Spleen (tissue), 11 donors: Measurements from ENCODE around the gene CENPVL1. TPM values are rescaled to one million over a fixed set of nuclear protein-coding genes. Genes with fewer than 3 reads are reported as not detected.
"Not testable (repeated sequence)": the region's sequence is repeated elsewhere in the genome, so short reads cannot be mapped to it uniquely, and the experiment has no call there.

Source experiments
- DNase-seq: peaks from one replicate; pipeline ENCODE4 v3.0.0-alpha.2; 2020
- H3K27ac ChIP-seq, 8 donors: fragments of 200-600 bp; sonication (generic) in 7 of 8; 1 replicate in 4 of 8; 2 replicates in 4 of 8; pipeline versions ENCODE4 v1.5.0 to v1.8.0; 2016 to 2021; ENCODE audit warnings: inconsistent platforms in 4 of 8, mild to moderate bottlenecking in 4 of 8, moderate library complexity in 1 of 8
- H3K27me3 ChIP-seq, 7 donors: fragments of 200-600 bp; sonication (generic) in 6 of 7; replicated peaks in 1 of 7; 1 replicate in 4 of 7; 2 replicates in 3 of 7; pipeline versions ENCODE4 v1.5.0 to v1.8.0; 2016 to 2021; ENCODE audit warnings: inconsistent platforms in 3 of 7, mild to moderate bottlenecking in 1 of 7
- H3K36me3 ChIP-seq, 6 donors: fragments of 200-600 bp; sonication (generic) in 5 of 6; 1 replicate in 4 of 6; 2 replicates in 2 of 6; pipeline versions ENCODE4 v1.5.0 to v1.8.0; 2016 to 2021; ENCODE audit warnings: inconsistent platforms in 2 of 6
- H3K4me1 ChIP-seq, 6 donors: fragments of 200-600 bp; sonication (generic) in 5 of 6; 1 replicate in 3 of 6; 2 replicates in 3 of 6; pipeline versions ENCODE4 v1.5.0 to v1.8.0; 2016 to 2021; ENCODE audit warnings: inconsistent platforms in 3 of 6
- H3K4me3 ChIP-seq, 8 donors: fragments of 200-600 bp; sonication (generic) in 7 of 8; 1 replicate in 4 of 8; 2 replicates in 4 of 8; pipeline versions ENCODE4 v1.5.0 to v1.8.0; 2016 to 2021; ENCODE audit warnings: inconsistent platforms in 4 of 8, mild to moderate bottlenecking in 4 of 8, moderate library complexity in 2 of 8
- H3K9me3 ChIP-seq, 8 donors: fragments of 200-600 bp; sonication (generic) in 7 of 8; 1 replicate in 4 of 8; 2 replicates in 4 of 8; pipeline versions ENCODE4 v1.5.0 to v1.8.0; 2016 to 2021; ENCODE audit warnings: inconsistent platforms in 4 of 8
- POLR2A ChIP-seq, 3 donors: fragments of 450-650 bp; IDR thresholded peaks; one replicate each; pipeline ENCODE4 v1.5.1; 2017; ENCODE audit warnings: antibody characterized with exemption in 3 of 3, mild to moderate bottlenecking in 1 of 3
- POLR2AphosphoS5 ChIP-seq, 3 donors: sonication (generic); formaldehyde crosslinking; IDR thresholded peaks; one replicate each; pipeline ENCODE4 v1.5.1; 2017; ENCODE audit warnings: antibody characterized with exemption in 3 of 3
- WGBS, 5 donors: extraction: QIAGEN DNeasy Blood & Tissue Kit in 3 of 5; methylation state at CpG; one replicate each; pipeline versions ENCODE4 v1.1.5 to v1.1.7; 2013 to 2018; 5-methylcytosine and 5-hydroxymethylcytosine counted together
- intact Hi-C: fragments of 100-400 bp; cut with DNase I; formaldehyde crosslinking; loops from one replicate; pipeline ENCODE4 v1.15.0; 2023; ENCODE audit warnings: low total_unique reads
- polyA plus RNA-seq, 3 donors: library from polyadenylated mRNA; stranded (reverse); fragments of 200-250 nt; gene quantifications; one replicate each; pipeline ENCODE4 v1.2.1, GENCODE V29; 2013
- total RNA-seq, 7 donors: library from RNA; depleted of rRNA in 3 of 7; stranded (reverse); fragments of >200 nt in 3 of 7; fragmentation: NEBNext Ultra II Directional in 4 of 7; extraction: Animal tissue kit (Norgen Biotek cat#: 25700) in 4 of 7; gene quantifications; one replicate each; pipeline versions ENCODE4 v1.1.0 to v1.2.1, GENCODE V29; 2016 to 2021
- TF ChIP-seq, protein P1 (sequence below), 11 experiments: fragments of 200-600 bp in 7 of 11; fragments of 450-650 bp in 4 of 11; sonication (generic) in 4 of 11; IDR thresholded peaks in 8 of 11; conservative IDR thresholded peaks in 3 of 11; 1 replicate in 7 of 11; 2 replicates in 4 of 11; pipeline versions ENCODE4 v1.4.0 to v1.8.0; 2016 to 2021; ENCODE audit warnings: antibody characterized with exemption in 11 of 11, inconsistent platforms in 4 of 11, mild to moderate bottlenecking in 1 of 11
- donor health status: healthy with polysubstance abuse.
- donor health status: DM: no; HTN: no; CAD: no; lungs with moderate emphysema.
- donor health status: DM: no; HTN: no; CAD: no.
- donor health status: Bipolar disorder and iron deficiency.
- donor health status: healthy.
- donor health status: DM: no; HTN: no; CAD: no.
- donor health status: DM: yes; HTN: yes; CAD: no.

The CENPVL1 gene
- total and polyA plus RNA-seq, 10 donors = not detected

DNA sequence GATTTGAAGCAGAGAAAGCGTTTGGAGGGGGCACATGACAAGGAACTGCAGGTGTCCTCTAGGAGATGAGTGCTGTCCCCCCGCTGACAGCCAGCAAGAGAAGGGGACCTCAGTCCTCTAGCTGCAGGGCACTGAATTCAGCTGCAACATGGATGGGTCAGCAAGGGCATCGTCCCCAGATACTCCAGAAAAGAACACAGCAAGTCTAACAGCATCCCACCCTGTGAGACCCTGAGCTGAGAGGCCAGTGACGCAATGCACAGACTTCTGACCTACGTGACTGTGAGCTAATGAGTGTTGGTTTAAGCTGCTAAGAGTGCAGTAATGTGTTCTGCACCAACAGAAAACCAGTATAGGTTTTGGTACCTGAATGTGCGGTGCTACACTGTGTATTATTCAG lies 16.1 kb upstream of the CENPVL1 start:
- WGBS, 5 donors = 66 to 88% (median 77%) methylated on average over 5 to 6 of the region's 6 CpGs
- Histone ChIP-seq H3K27ac (no peak overlapping the region), H3K4me3 (no peak overlapping the region), H3K4me1 (no peaks in the 10 kb centered on the region), H3K27me3 (peaks cover 0 to 24% (median 0%) of the 10 kb centered on the region in 7 donors), H3K9me3 (no peaks in the 10 kb centered on the region), H3K36me3 (no peaks in the 10 kb centered on the region)
- intact Hi-C loops = no loop called here
- peak; percentile 11 for DNase-seq
- TF ChIP-seq, protein P1, sequence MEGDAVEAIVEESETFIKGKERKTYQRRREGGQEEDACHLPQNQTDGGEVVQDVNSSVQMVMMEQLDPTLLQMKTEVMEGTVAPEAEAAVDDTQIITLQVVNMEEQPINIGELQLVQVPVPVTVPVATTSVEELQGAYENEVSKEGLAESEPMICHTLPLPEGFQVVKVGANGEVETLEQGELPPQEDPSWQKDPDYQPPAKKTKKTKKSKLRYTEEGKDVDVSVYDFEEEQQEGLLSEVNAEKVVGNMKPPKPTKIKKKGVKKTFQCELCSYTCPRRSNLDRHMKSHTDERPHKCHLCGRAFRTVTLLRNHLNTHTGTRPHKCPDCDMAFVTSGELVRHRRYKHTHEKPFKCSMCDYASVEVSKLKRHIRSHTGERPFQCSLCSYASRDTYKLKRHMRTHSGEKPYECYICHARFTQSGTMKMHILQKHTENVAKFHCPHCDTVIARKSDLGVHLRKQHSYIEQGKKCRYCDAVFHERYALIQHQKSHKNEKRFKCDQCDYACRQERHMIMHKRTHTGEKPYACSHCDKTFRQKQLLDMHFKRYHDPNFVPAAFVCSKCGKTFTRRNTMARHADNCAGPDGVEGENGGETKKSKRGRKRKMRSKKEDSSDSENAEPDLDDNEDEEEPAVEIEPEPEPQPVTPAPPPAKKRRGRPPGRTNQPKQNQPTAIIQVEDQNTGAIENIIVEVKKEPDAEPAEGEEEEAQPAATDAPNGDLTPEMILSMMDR (IDR thresholded peaks at IDR 0.05 in 8 of 11, conservative IDR thresholded peaks at IDR 0.05 in 3 of 11) = no peak
- no peak for TF ChIP-seq POLR2A (IDR thresholded peaks at IDR 0.05)
- TF ChIP-seq POLR2AphosphoS5 (IDR thresholded peaks at IDR 0.05) = no peak

DNA sequence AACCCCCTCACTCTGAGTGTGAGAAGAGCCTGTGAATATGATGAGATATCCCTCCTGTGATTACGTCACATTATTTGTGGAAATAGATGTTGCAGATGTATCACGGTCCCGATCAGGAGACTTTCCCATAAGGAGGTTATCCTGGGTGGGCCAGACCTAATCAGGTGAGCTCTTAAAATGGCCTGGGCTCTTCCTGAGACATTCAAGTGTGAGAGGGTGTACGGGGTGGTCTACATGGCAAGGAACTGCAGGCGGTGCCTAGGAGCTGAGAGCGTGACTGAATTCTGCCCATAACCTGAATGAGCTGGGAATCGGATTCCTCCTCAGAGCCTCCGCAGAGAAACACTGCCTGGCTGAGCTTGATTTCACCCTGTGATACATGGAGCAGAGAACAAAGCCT lies 12.9 kb upstream of the CENPVL1 start:
- WGBS, 5 donors = 84 to 92% (median 90%) methylated on average over 4 to 8 of the region's 8 CpGs
- Histone ChIP-seq H3K4me1 (no peaks in the 10 kb centered on the region), H3K4me3 (no peak overlapping the region), H3K36me3 (no peaks in the 10 kb centered on the region), H3K27ac (no peak overlapping the region), H3K27me3 (peaks cover 0 to 31% (median 0%) of the 10 kb centered on the region in 7 donors), H3K9me3 (no peaks in the 10 kb centered on the region)
- intact Hi-C loops = no loop called here
- no peak for TF ChIP-seq POLR2AphosphoS5 (IDR thresholded peaks at IDR 0.05)
- TF ChIP-seq, protein P1 (IDR thresholded peaks at IDR 0.05 in 8 of 11, conservative IDR thresholded peaks at IDR 0.05 in 3 of 11) = no peak
- no peak for TF ChIP-seq POLR2A (IDR thresholded peaks at IDR 0.05)
- peak; percentile 15 for DNase-seq

DNA sequence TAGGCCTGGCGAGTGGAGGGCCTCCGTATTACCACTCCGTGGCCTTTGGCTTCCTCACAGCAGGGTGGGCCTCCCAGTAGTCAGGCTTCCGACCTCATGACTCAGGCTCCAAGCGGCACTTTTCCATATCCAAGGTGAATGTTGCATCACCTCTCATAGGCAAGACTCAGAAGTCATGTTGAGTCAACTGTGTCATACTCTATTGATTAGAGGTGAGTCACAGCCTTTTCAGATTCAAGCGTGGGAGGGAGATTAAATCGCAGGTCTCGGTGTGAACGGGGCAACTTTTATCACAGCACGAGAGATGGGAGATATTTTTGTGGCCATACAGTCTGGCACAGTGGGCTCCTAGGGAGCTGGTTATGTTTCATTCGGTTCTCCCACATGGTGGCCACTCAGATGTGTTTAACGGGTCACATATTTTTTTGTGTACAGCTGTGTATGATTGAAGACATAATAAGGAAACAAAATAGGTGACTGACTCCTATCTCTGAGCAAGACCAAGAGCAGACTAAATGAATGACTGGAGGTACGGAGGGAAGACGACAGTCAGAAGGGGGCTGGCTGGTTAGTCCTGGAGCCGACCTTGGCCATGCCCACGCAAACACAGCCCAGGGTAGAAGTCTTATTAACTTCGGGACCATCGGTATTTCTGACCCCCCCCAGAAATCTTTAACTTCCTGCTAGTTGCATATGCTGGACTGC lies 2.8 kb downstream of the CENPVL1 start:
- H3K9me3 ChIP-seq, intact Hi-C loops, H3K27ac ChIP-seq, DNase-seq, H3K4me1 ChIP-seq, H3K4me3 ChIP-seq, H3K36me3 ChIP-seq, H3K27me3 ChIP-seq: not testable (repeated sequence)
- no CpG with 5 or more reads among the region's 18 CpGs for WGBS, 5 donors

DNA sequence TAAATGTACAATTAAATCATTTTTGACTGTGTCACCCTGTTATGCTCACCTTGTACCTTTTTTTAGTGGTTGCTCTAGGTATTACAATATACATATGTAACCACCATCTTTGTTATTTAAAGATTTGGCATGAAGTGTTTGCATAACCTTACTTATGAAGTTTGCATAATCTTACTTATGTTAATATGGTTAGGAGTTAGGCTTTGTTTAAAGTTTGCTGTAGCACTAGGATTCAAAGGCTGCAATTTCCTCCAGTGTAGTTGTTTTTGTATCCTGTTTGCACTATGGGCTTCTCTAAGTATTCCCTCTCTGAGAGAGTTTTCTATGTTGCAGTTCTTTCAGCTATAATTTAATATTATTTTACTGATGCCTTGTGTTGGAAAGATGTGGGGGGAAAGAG lies 17.9 kb downstream of the CENPVL1 start:
- H3K36me3 ChIP-seq = no peaks in the 10 kb centered on the region

More for the DNA sequence above, 17.9 kb downstream of the CENPVL1 start:
- Histone ChIP-seq H3K4me3 (no peak overlapping the region), H3K27ac (no peak overlapping the region), H3K4me1 (no peaks in the 10 kb centered on the region), H3K9me3 (no peaks in the 10 kb centered on the region), H3K27me3 (peaks cover 0 to 23% (median 0%) of the 10 kb centered on the region in 7 donors)
- no peak for DNase-seq
- intact Hi-C loops = no loop called here
- TF ChIP-seq POLR2AphosphoS5 (IDR thresholded peaks at IDR 0.05) (no peak), POLR2A (IDR thresholded peaks at IDR 0.05) (no peak)
- TF ChIP-seq, protein P1 (IDR thresholded peaks at IDR 0.05 in 8 of 11, conservative IDR thresholded peaks at IDR 0.05 in 3 of 11) = no peak
